ENCODE measurements around the gene LAPTM4A.
A peak's percentile ranks its signal among the peaks of the same experiment; 100 is the strongest.
"Not testable (repeated sequence)": the region's sequence is repeated elsewhere in the genome, so short reads cannot be mapped to it uniquely, and the experiment has no call there.

The LAPTM4A gene

DNA sequence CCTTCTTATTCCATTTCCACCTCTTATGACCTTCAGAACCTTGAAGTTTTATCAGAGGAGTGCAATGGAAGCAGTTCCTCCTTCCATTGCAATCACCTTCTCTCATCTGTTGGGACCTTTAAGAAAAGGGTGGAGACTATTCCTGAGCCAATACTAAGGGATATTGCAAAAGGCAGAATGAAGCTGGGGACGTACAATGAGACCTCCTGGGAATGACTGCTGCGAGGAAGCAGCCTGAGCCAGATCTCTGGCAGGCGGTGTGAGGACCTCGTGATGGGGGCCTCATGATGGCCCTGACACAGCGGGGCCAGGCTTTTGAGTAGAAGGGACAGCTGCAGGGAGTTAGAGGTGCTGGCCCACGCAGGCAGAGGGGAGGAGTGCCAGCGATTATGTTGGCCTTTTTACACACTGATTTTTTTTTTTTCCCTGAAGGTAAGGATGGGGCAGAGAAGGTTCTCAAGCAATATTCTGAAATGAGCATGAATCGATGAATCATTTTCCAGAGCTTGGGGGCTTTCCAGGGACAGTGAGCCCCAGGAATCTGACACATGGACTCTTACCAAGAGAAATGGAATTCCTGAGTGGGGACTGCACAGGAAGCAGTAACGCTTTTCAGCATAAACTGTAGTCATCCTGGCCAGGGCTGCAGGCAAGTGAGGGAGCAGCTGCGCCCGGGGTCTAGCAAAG is 40.0 kb upstream of the LAPTM4A start:
- no peaks in the 10 kb centered on the region for H3K27me3 ChIP-seq (ENCODE audit: insufficient read depth, low read length, poor library complexity)
- H3K4ac ChIP-seq (ENCODE audit: low read depth, low read length) = peak overlapping the region; percentile 20
- H3K4me2 ChIP-seq (ENCODE audit: low read length) = no peak overlapping the region
- H3K4me1 ChIP-seq (ENCODE audit: control insufficient read depth, low read depth, low read length) = peaks cover 10% of the 10 kb centered on the region
- no peak overlapping the region for H3K23ac ChIP-seq (ENCODE audit: low read length)
- H2BK120ac ChIP-seq (ENCODE audit: low read depth, low read length) = no peak overlapping the region
- no peaks in the 10 kb centered on the region for H3K36me3 ChIP-seq (ENCODE audit: control insufficient read depth, insufficient read depth, low read length)
- no peaks in the 10 kb centered on the region for H3K79me2 ChIP-seq (ENCODE audit: control insufficient read depth, insufficient read depth, low read length)
- no peak overlapping the region for H3K4me3 ChIP-seq (ENCODE audit: low read length)
- no CpG with 5 or more reads among the region's 11 CpGs for WGBS (ENCODE audit: extremely low coverage, insufficient coverage, low lambda C conversion rate)
- no peak overlapping the region for H2BK15ac ChIP-seq (replicated peaks; ENCODE audit: low read depth)
- H3K79me1 ChIP-seq (ENCODE audit: low read length) = no peaks in the 10 kb centered on the region
- no peak for DNase-seq
- H3K18ac ChIP-seq (ENCODE audit: low read length) = no peak overlapping the region
- H3K9ac ChIP-seq (ENCODE audit: low read length) = no peak overlapping the region
- H2BK5ac ChIP-seq (ENCODE audit: low read length) = no peak overlapping the region
- H2AK5ac ChIP-seq (ENCODE audit: low read length) = no peak overlapping the region
- no peak overlapping the region for H3K56ac ChIP-seq (ENCODE audit: low read length)
- no peak overlapping the region for H4K8ac ChIP-seq (ENCODE audit: low read depth, low read length)
- H3K27ac ChIP-seq (ENCODE audit: low read depth, low read length) = no peak overlapping the region
- no peak overlapping the region for H4K5ac ChIP-seq (ENCODE audit: low read length)

GRCh38 chr2:20089715-20090464 is 38.5 kb upstream of the LAPTM4A start:
- Histone ChIP-seq H3K27ac (ENCODE audit: low read depth, low read length) (no peak overlapping the region), H3K79me2 (ENCODE audit: control insufficient read depth, insufficient read depth, low read length) (no peaks in the 10 kb centered on the region), H3K56ac (ENCODE audit: low read length) (peak overlapping the region; percentile 27), H2AK5ac (ENCODE audit: low read length) (no peak overlapping the region), H3K4ac (ENCODE audit: low read depth, low read length) (no peak overlapping the region), H3K79me1 (ENCODE audit: low read length) (no peaks in the 10 kb centered on the region), H2BK5ac (ENCODE audit: low read length) (peak overlapping the region; percentile 22), H3K36me3 (ENCODE audit: control insufficient read depth, insufficient read depth, low read length) (no peaks in the 10 kb centered on the region), H3K18ac (ENCODE audit: low read length) (no peak overlapping the region), H3K4me3 (ENCODE audit: low read length) (no peak overlapping the region), H4K8ac (ENCODE audit: low read depth, low read length) (no peak overlapping the region), H2BK15ac (replicated peaks; ENCODE audit: low read depth) (no peak overlapping the region), H3K23ac (ENCODE audit: low read length) (no peak overlapping the region), H3K4me2 (ENCODE audit: low read length) (no peak overlapping the region), H3K27me3 (ENCODE audit: insufficient read depth, low read length, poor library complexity) (no peaks in the 10 kb centered on the region), H4K5ac (ENCODE audit: low read length) (no peak overlapping the region), H3K9ac (ENCODE audit: low read length) (no peak overlapping the region), H2BK120ac (ENCODE audit: low read depth, low read length) (peak overlapping the region; percentile 18), H3K4me1 (ENCODE audit: control insufficient read depth, low read depth, low read length) (peaks cover 10% of the 10 kb centered on the region)
- DNase-seq = no peak
- whole genome bisulfite sequencing (ENCODE audit: extremely low coverage, insufficient coverage, low lambda C conversion rate) = no CpG with 5 or more reads among the region's 9 CpGs

GRCh38 chr2:20085909-20086308 is 34.5 kb upstream of the LAPTM4A start:
- not testable (repeated sequence) for H3K79me1 ChIP-seq (ENCODE audit: low read length); H3K36me3 ChIP-seq (ENCODE audit: control insufficient read depth, insufficient read depth, low read length); H3K4me3 ChIP-seq (ENCODE audit: low read length); H3K27ac ChIP-seq (ENCODE audit: low read depth, low read length); H3K27me3 ChIP-seq (ENCODE audit: insufficient read depth, low read length, poor library complexity); H3K18ac ChIP-seq (ENCODE audit: low read length); H3K79me2 ChIP-seq (ENCODE audit: control insufficient read depth, insufficient read depth, low read length); H2BK5ac ChIP-seq (ENCODE audit: low read length); H3K4me1 ChIP-seq (ENCODE audit: control insufficient read depth, low read depth, low read length); DNase-seq; H3K23ac ChIP-seq (ENCODE audit: low read length); H3K4ac ChIP-seq (ENCODE audit: low read depth, low read length); H2BK120ac ChIP-seq (ENCODE audit: low read depth, low read length); H4K5ac ChIP-seq (ENCODE audit: low read length); H2BK15ac ChIP-seq (replicated peaks; ENCODE audit: low read depth); H4K8ac ChIP-seq (ENCODE audit: low read depth, low read length); H3K4me2 ChIP-seq (ENCODE audit: low read length); H3K9ac ChIP-seq (ENCODE audit: low read length); H3K56ac ChIP-seq (ENCODE audit: low read length); H2AK5ac ChIP-seq (ENCODE audit: low read length)
- WGBS (ENCODE audit: extremely low coverage, insufficient coverage, low lambda C conversion rate) = no CpG with 5 or more reads among the region's 4 CpGs

- not testable (repeated sequence) for H3K4me1 ChIP-seq (ENCODE audit: control insufficient read depth, low read depth, low read length); H3K27ac ChIP-seq (ENCODE audit: low read depth, low read length); H3K27me3 ChIP-seq (ENCODE audit: insufficient read depth, low read length, poor library complexity); H3K79me1 ChIP-seq (ENCODE audit: low read length); H3K79me2 ChIP-seq (ENCODE audit: control insufficient read depth, insufficient read depth, low read length); H3K4me3 ChIP-seq (ENCODE audit: low read length); H4K5ac ChIP-seq (ENCODE audit: low read length); H2BK15ac ChIP-seq (replicated peaks; ENCODE audit: low read depth); H3K4me2 ChIP-seq (ENCODE audit: low read length); DNase-seq; H2BK5ac ChIP-seq (ENCODE audit: low read length); H3K56ac ChIP-seq (ENCODE audit: low read length); H3K18ac ChIP-seq (ENCODE audit: low read length); H2BK120ac ChIP-seq (ENCODE audit: low read depth, low read length); H3K4ac ChIP-seq (ENCODE audit: low read depth, low read length); H3K36me3 ChIP-seq (ENCODE audit: control insufficient read depth, insufficient read depth, low read length); H3K23ac ChIP-seq (ENCODE audit: low read length); H4K8ac ChIP-seq (ENCODE audit: low read depth, low read length); H3K9ac ChIP-seq (ENCODE audit: low read length); H2AK5ac ChIP-seq (ENCODE audit: low read length)
- WGBS (ENCODE audit: extremely low coverage, insufficient coverage, low lambda C conversion rate) = no CpG with 5 or more reads among the region's 8 CpGs
These were observed 31.4 kb upstream of the LAPTM4A start for GRCh38 chr2:20082812-20083211.

- H3K4me1 ChIP-seq (ENCODE audit: control insufficient read depth, low read depth, low read length) = peaks cover 9% of the 10 kb centered on the region
- no peak for DNase-seq
- no peak overlapping the region for H2AK5ac ChIP-seq (ENCODE audit: low read length)
- H3K79me2 ChIP-seq (ENCODE audit: control insufficient read depth, insufficient read depth, low read length) = no peaks in the 10 kb centered on the region
- no peak overlapping the region for H3K56ac ChIP-seq (ENCODE audit: low read length)
- no peaks in the 10 kb centered on the region for H3K27me3 ChIP-seq (ENCODE audit: insufficient read depth, low read length, poor library complexity)
- H3K23ac ChIP-seq (ENCODE audit: low read length) = no peak overlapping the region
- H3K4ac ChIP-seq (ENCODE audit: low read depth, low read length) = no peak overlapping the region
- no peak overlapping the region for H2BK15ac ChIP-seq (replicated peaks; ENCODE audit: low read depth)
- H3K4me3 ChIP-seq (ENCODE audit: low read length) = no peak overlapping the region
- WGBS (ENCODE audit: extremely low coverage, insufficient coverage, low lambda C conversion rate) = no CpG with 5 or more reads among the region's 2 CpGs
- no peaks in the 10 kb centered on the region for H3K36me3 ChIP-seq (ENCODE audit: control insufficient read depth, insufficient read depth, low read length)
- H3K4me2 ChIP-seq (ENCODE audit: low read length) = no peak overlapping the region
- no peak overlapping the region for H4K8ac ChIP-seq (ENCODE audit: low read depth, low read length)
- peak overlapping the region; percentile 5 for H2BK5ac ChIP-seq (ENCODE audit: low read length)
- no peak overlapping the region for H3K9ac ChIP-seq (ENCODE audit: low read length)
- no peak overlapping the region for H2BK120ac ChIP-seq (ENCODE audit: low read depth, low read length)
- no peak overlapping the region for H3K18ac ChIP-seq (ENCODE audit: low read length)
- no peaks in the 10 kb centered on the region for H3K79me1 ChIP-seq (ENCODE audit: low read length)
- no peak overlapping the region for H3K27ac ChIP-seq (ENCODE audit: low read depth, low read length)
- no peak overlapping the region for H4K5ac ChIP-seq (ENCODE audit: low read length)
These were observed 30.4 kb upstream of the LAPTM4A start for GRCh38 chr2:20081841-20082240.

Measured in mesendoderm (in vitro differentiated cells).